ENCODE measurements around the gene DENND5B. TPM values are rescaled to one million over a fixed set of nuclear protein-coding genes. Genes with fewer than 3 reads are reported as not detected.

DENND5B gene
- total RNA-seq, 1 experiment from 2014 or later: 9.2 TPM

DNA sequence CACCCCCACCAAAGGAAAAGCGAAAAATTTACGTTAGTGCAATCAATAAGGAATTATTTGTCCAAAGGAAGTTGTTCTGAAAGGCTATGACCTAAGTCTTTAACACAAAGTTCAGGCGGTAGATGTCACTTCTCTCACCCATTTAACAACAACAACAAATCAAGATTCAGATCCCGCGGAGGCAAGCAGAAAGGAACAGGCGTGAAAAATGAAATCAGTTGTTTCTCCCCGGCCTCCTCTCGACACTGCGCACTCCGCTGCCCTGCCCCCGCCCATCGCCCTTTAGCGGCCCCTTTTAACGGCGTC, 1.4 kb downstream of the DENND5B start:
- H3K4me2 ChIP-seq: peak overlapping the region; percentile 89
- peak in 1 of 2 experiments; percentile 63 for DNase-seq
- no peaks in the 10 kb centered on the region for H3K9me2 ChIP-seq (ENCODE audit: insufficient read depth)
- intact Hi-C loops (cut with micrococcal nuclease; ENCODE audit: unreplicated experiment): loop anchor here (5.0 kb wide), 1 partner anchor 262 kb away; the partner anchor contains the start of gene SINHCAF
- POLR2A ChIA-PET (ENCODE audit: unreplicated experiment): no interaction called here
- TSS peak; percentile 44 for BruUV-seq (replicated peaks)
- no peak overlapping the region for H3K27ac ChIP-seq
- peak overlapping the region; percentile 78 for H3K4me3 ChIP-seq
- no peaks in the 10 kb centered on the region for H3K36me3 ChIP-seq (ENCODE audit: low read depth)
- peak overlapping the region; percentile 96 for H2AFZ ChIP-seq
- CTCF ChIA-PET: no interaction called here
- no peaks in the 10 kb centered on the region for H3K79me2 ChIP-seq (ENCODE audit: low read depth)
- peaks cover 8% of the 10 kb centered on the region; the same call in 1 of the 2 replicates for H3F3A ChIP-seq (ENCODE audit: insufficient read depth, low read depth)
- H3K9me3 ChIP-seq (ENCODE audit: insufficient read depth, low read depth): no peaks in the 10 kb centered on the region
- H4K20me1 ChIP-seq (ENCODE audit: insufficient read depth): no peaks in the 10 kb centered on the region
- peaks cover 12% of the 10 kb centered on the region for H3K4me1 ChIP-seq (replicated peaks; ENCODE audit: insufficient read depth)
- no peaks in the 10 kb centered on the region for H3K27me3 ChIP-seq (ENCODE audit: insufficient read depth, low read depth)
- TF ChIP-seq, protein P1, sequence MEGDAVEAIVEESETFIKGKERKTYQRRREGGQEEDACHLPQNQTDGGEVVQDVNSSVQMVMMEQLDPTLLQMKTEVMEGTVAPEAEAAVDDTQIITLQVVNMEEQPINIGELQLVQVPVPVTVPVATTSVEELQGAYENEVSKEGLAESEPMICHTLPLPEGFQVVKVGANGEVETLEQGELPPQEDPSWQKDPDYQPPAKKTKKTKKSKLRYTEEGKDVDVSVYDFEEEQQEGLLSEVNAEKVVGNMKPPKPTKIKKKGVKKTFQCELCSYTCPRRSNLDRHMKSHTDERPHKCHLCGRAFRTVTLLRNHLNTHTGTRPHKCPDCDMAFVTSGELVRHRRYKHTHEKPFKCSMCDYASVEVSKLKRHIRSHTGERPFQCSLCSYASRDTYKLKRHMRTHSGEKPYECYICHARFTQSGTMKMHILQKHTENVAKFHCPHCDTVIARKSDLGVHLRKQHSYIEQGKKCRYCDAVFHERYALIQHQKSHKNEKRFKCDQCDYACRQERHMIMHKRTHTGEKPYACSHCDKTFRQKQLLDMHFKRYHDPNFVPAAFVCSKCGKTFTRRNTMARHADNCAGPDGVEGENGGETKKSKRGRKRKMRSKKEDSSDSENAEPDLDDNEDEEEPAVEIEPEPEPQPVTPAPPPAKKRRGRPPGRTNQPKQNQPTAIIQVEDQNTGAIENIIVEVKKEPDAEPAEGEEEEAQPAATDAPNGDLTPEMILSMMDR (conservative IDR thresholded peaks at IDR 0.05): no peak
- no peak for TF ChIP-seq EZH2 (IDR thresholded peaks at IDR 0.05; ENCODE audit: low read depth)

DNA sequence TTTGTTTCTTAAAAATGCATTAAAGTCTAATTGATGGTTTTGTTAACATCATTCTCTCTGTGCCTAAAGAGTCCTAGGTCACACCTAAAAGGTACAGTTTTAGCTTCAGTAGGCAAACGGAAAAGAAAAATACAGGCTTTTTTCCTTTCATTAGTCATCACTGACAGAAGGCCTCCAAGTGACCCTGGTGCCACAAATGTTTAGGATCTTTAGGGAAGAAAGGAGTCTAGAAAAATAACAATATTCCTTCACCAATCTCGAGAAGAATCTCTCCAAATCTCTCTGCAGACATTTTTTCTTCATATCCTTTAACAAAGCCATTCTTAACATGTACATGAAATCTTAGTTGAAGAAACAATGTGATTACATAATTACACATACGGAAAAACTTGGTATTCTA, 2.0 kb downstream of the DENND5B start:
- TF ChIP-seq, protein P1 (conservative IDR thresholded peaks at IDR 0.05): no peak
- TF ChIP-seq EZH2 (IDR thresholded peaks at IDR 0.05; ENCODE audit: low read depth): no peak
- CTCF ChIA-PET: no interaction called here
- peak overlapping the region; percentile 89 for H3K4me2 ChIP-seq
- no peaks in the 10 kb centered on the region for H3K27me3 ChIP-seq (ENCODE audit: insufficient read depth, low read depth)
- H3K9me2 ChIP-seq (ENCODE audit: insufficient read depth): no peaks in the 10 kb centered on the region
- H4K20me1 ChIP-seq (ENCODE audit: insufficient read depth): no peaks in the 10 kb centered on the region
- H3K79me2 ChIP-seq (ENCODE audit: low read depth): no peaks in the 10 kb centered on the region
- no peak for DNase-seq
- POLR2A ChIA-PET (ENCODE audit: unreplicated experiment): interaction anchor here (0.7 kb wide), 1 partner anchor 1231 kb away, joined by 4 read pairs; no protein-coding TSS in a partner anchor
- peaks cover 8% of the 10 kb centered on the region; the same call in 1 of the 2 replicates for H3F3A ChIP-seq (ENCODE audit: insufficient read depth, low read depth)
- intact Hi-C loops (cut with micrococcal nuclease; ENCODE audit: unreplicated experiment): loop anchor here (5.0 kb wide), 1 partner anchor 262 kb away; the partner anchor contains the start of gene SINHCAF
- peaks cover 12% of the 10 kb centered on the region for H3K4me1 ChIP-seq (replicated peaks; ENCODE audit: insufficient read depth)
- peak overlapping the region; percentile 96; the same call in 1 of the 2 replicates for H2AFZ ChIP-seq
- no peaks in the 10 kb centered on the region for H3K9me3 ChIP-seq (ENCODE audit: insufficient read depth, low read depth)
- H3K4me3 ChIP-seq: peak overlapping the region; percentile 78
- no peaks in the 10 kb centered on the region for H3K36me3 ChIP-seq (ENCODE audit: low read depth)
- no peak overlapping the region for H3K27ac ChIP-seq
- BruUV-seq (replicated peaks): no TSS peak

GRCh38 chr12:31586728-31587127, 4.2 kb downstream of the DENND5B start:
- Histone ChIP-seq H2AFZ (no peak overlapping the region), H3K36me3 (ENCODE audit: low read depth) (no peaks in the 10 kb centered on the region), H3K27ac (no peak overlapping the region), H4K20me1 (ENCODE audit: insufficient read depth) (no peaks in the 10 kb centered on the region), H3K9me3 (ENCODE audit: insufficient read depth, low read depth) (no peaks in the 10 kb centered on the region), H3K4me1 (replicated peaks; ENCODE audit: insufficient read depth) (peaks cover 12% of the 10 kb centered on the region), H3K4me2 (no peak overlapping the region), H3K4me3 (no peak overlapping the region), H3K27me3 (ENCODE audit: insufficient read depth, low read depth) (no peaks in the 10 kb centered on the region), H3K79me2 (ENCODE audit: low read depth) (no peaks in the 10 kb centered on the region), H3K9me2 (ENCODE audit: insufficient read depth) (no peaks in the 10 kb centered on the region), H3F3A (ENCODE audit: insufficient read depth, low read depth) (peaks cover 8% of the 10 kb centered on the region; the same call in 1 of the 2 replicates)
- no peak for DNase-seq
- TF ChIP-seq, protein P1 (conservative IDR thresholded peaks at IDR 0.05): no peak
- TF ChIP-seq EZH2 (IDR thresholded peaks at IDR 0.05; ENCODE audit: low read depth): no peak
- intact Hi-C loops (cut with micrococcal nuclease; ENCODE audit: unreplicated experiment): loop anchor here (5.0 kb wide), 1 partner anchor 259 kb away; the partner anchor contains the start of gene SINHCAF
- ChIA-PET CTCF (interaction anchor here (0.6 to 0.7 kb wide), 2 partner anchors 95 to 127 kb away, joined by 3 read pairs; no protein-coding TSS in a partner anchor), POLR2A (ENCODE audit: unreplicated experiment) (no interaction called here)
- no TSS peak for BruUV-seq (replicated peaks)
